Lower leg skin (tissue), 4 donors: ENCODE measurements around the gene HNF1A. TPM values are rescaled to one million over a fixed set of nuclear protein-coding genes. Genes with fewer than 3 reads are reported as not detected.

ENCODE experiments used
- DNase-seq, 2 donors: peaks; one replicate each; pipeline ENCODE4 v3.0.0-alpha.2; 2019; ENCODE audit warnings: low spot score in 2 of 2
- H3K4me3 ChIP-seq: fragments of 200-600 bp; sonication (generic); 2 replicates; pipeline ENCODE4 v1.5.1; 2017; ENCODE audit warnings: mild to moderate bottlenecking, low read depth; ENCODE audit not compliant: poor library complexity, severe bottlenecking
- CTCF ChIP-seq, 3 donors: fragments of 450-650 bp; IDR thresholded peaks; one replicate each; pipeline ENCODE4 v1.5.1; 2016; ENCODE audit warnings: antibody characterized with exemption in 3 of 3, mild to moderate bottlenecking in 3 of 3, moderate library complexity in 2 of 3
- POLR2A ChIP-seq, 2 donors: fragments of 450-650 bp; IDR thresholded peaks; one replicate each; pipeline ENCODE4 v1.6.1; 2016 to 2017; ENCODE audit warnings: antibody characterized with exemption in 2 of 2, mild to moderate bottlenecking in 1 of 2, moderate library complexity in 1 of 2
- WGBS, 2 donors: methylation state at CpG; one replicate each; pipeline ENCODE4 v1.1.5; 2018; 5-methylcytosine and 5-hydroxymethylcytosine counted together
- intact Hi-C: fragments of 100-400 bp; cut with DNase I; formaldehyde crosslinking; loops from one replicate; pipeline ENCODE4 v1.15.0; 2023; ENCODE audit warnings: low total_unique reads
- total RNA-seq, 4 donors: library from RNA; depleted of rRNA; stranded (reverse); fragments of >200 nt; gene quantifications; one replicate each; pipeline ENCODE4 v1.1.0, GENCODE V29; 2016

The HNF1A gene
- total RNA-seq, 4 donors from 2014 or later: 0.10 to 0.23 TPM; not detected in 2

GRCh38 chr12:120981407-120981941, 3.1 kb downstream of the HNF1A start:
- intact Hi-C loops: no loop called here
- WGBS, 2 donors: 81 to 85% methylated on average over 6 of the region's 6 CpGs
- no peak for DNase-seq
- no peak overlapping the region for H3K4me3 ChIP-seq
- TF ChIP-seq POLR2A (IDR thresholded peaks at IDR 0.05): no peak
- TF ChIP-seq CTCF (IDR thresholded peaks at IDR 0.05): no peak

- intact Hi-C loops: no loop called here
- 77 to 78% methylated on average over 7 of the region's 7 CpGs for WGBS, 2 donors
- H3K4me3 ChIP-seq: no peak overlapping the region
- TF ChIP-seq POLR2A (IDR thresholded peaks at IDR 0.05) (no peak), CTCF (IDR thresholded peaks at IDR 0.05) (no peak)
- no peak for DNase-seq
Measured at GRCh38 chr12:120982659-120983058, 4.3 kb downstream of the HNF1A start.

GRCh38 chr12:120983759-120984158, 5.4 kb downstream of the HNF1A start:
- no peak for DNase-seq
- intact Hi-C loops: no loop called here
- WGBS, 2 donors: 85 to 88% methylated on average over 4 of the region's 4 CpGs
- H3K4me3 ChIP-seq: no peak overlapping the region
- TF ChIP-seq CTCF (IDR thresholded peaks at IDR 0.05) (no peak), POLR2A (IDR thresholded peaks at IDR 0.05) (no peak)

- intact Hi-C loops: no loop called here
- no peak overlapping the region for H3K4me3 ChIP-seq
- TF ChIP-seq CTCF (IDR thresholded peaks at IDR 0.05) (no peak), POLR2A (IDR thresholded peaks at IDR 0.05) (no peak)
- no peak for DNase-seq
- WGBS, 2 donors: 85 to 89% methylated on average over 3 of the region's 3 CpGs
Measured at GRCh38 chr12:120984351-120984898, 6.1 kb downstream of the HNF1A start.

GRCh38 chr12:120988234-120988633, 9.9 kb downstream of the HNF1A start:
- DNase-seq: no peak
- WGBS, 2 donors: 86 to 89% methylated on average over 4 of the region's 4 CpGs
- intact Hi-C loops: no loop called here
- H3K4me3 ChIP-seq: no peak overlapping the region
- TF ChIP-seq POLR2A (IDR thresholded peaks at IDR 0.05) (no peak), CTCF (IDR thresholded peaks at IDR 0.05) (no peak)

- WGBS, 2 donors: 85 to 90% methylated on average over 17 of the region's 17 CpGs
- H3K4me3 ChIP-seq: no peak overlapping the region
- intact Hi-C loops: no loop called here
- TF ChIP-seq POLR2A (IDR thresholded peaks at IDR 0.05) (no peak), CTCF (IDR thresholded peaks at IDR 0.05) (no peak)
- DNase-seq: no peak
Measured at GRCh38 chr12:120988658-120989057, 10.3 kb downstream of the HNF1A start.
